Umbilical cord (tissue), 2 donors: ENCODE measurements around the gene IGFBPL1. TPM values are rescaled to one million over a fixed set of nuclear protein-coding genes. Genes with fewer than 3 reads are reported as not detected.

Source experiments
- DNase-seq: peaks from one replicate; pipeline ENCODE4 v3.0.0-alpha.2; 2015; ENCODE audit warnings: low spot score
- total RNA-seq: library from RNA; depleted of rRNA; stranded (reverse); fragments of >200 nt; gene quantifications from one replicate; pipeline ENCODE4 v1.2.3, GENCODE V29; 2014; ENCODE audit warnings: low replicate concordance; ENCODE audit not compliant: insufficient read depth

Gene IGFBPL1
- total RNA-seq, 1 donor from 2014 or later = 2.9 TPM

- no peak for DNase-seq
Measured at GRCh38 chr9:38357350-38358114, 66.7 kb downstream of the IGFBPL1 start.

GRCh38 chr9:38356851-38357250 is 67.4 kb downstream of the IGFBPL1 start:
- DNase-seq = no peak

Other genes starting within 250 kb of the IGFBPL1 start
- gene ALDH1B1, start 31.8 kb downstream of the IGFBPL1 start, total RNA-seq = 91.0 TPM
- gene ANKRD18A, start 196.1 kb upstream of the IGFBPL1 start, total RNA-seq = 1.4 TPM